ENCODE measurements around the gene GCN1. TPM values are rescaled to one million over a fixed set of nuclear protein-coding genes. Genes with fewer than 3 reads are reported as not detected.
A peak's percentile ranks its signal among the peaks of the same experiment; 100 is the strongest.
"Not testable (repeated sequence)": the region's sequence is repeated elsewhere in the genome, so short reads cannot be mapped to it uniquely, and the experiment has no call there.

The GCN1 gene
- polyA plus RNA-seq, 3 donors = 5.0 to 22.1 (median 8.3) TPM

- Histone ChIP-seq H3K27ac (ENCODE audit: low read depth in 1 of 2, low read length in 2 of 2) (no peak overlapping the region), H3K9ac (ENCODE audit: insufficient read depth, low read length, poor library complexity, severe bottlenecking) (no peak overlapping the region), H3K79me2 (ENCODE audit: insufficient read depth, low read length) (peaks cover 71% of the 10 kb centered on the region), H4K20me1 (ENCODE audit: insufficient read depth, low read length) (peaks cover 34% of the 10 kb centered on the region), H3K27me3 (ENCODE audit: control insufficient read depth in 2 of 2, insufficient read depth in 2 of 2, low read length in 2 of 2) (no peaks in the 10 kb centered on the region), H3K4me1 (ENCODE audit: control insufficient read depth in 1 of 2, insufficient read depth in 2 of 2, low read length in 2 of 2) (peaks cover 29 to 44% of the 10 kb centered on the region in 2 donors), H3K4me2 (replicated peaks; ENCODE audit: extremely low read depth, low read length, poor library complexity, severe bottlenecking) (no peak overlapping the region), H3K9me3 (replicated peaks in 1 of 2; ENCODE audit: control insufficient read depth in 1 of 2, insufficient read depth in 1 of 2, low read length in 2 of 2) (no peaks in the 10 kb centered on the region), H3K4me3 (replicated peaks in 1 of 3; ENCODE audit: low read depth in 2 of 3, low read length in 3 of 3) (no peak overlapping the region), H3K36me3 (replicated peaks in 1 of 2; ENCODE audit: control insufficient read depth in 1 of 2, insufficient read depth in 2 of 2, low read length in 2 of 2) (peaks cover 33 to 38% of the 10 kb centered on the region in 2 donors), H2AFZ (ENCODE audit: insufficient read depth, low read depth, low read length, poor library complexity, severe bottlenecking) (no peak overlapping the region)
- TF ChIP-seq, protein P1, sequence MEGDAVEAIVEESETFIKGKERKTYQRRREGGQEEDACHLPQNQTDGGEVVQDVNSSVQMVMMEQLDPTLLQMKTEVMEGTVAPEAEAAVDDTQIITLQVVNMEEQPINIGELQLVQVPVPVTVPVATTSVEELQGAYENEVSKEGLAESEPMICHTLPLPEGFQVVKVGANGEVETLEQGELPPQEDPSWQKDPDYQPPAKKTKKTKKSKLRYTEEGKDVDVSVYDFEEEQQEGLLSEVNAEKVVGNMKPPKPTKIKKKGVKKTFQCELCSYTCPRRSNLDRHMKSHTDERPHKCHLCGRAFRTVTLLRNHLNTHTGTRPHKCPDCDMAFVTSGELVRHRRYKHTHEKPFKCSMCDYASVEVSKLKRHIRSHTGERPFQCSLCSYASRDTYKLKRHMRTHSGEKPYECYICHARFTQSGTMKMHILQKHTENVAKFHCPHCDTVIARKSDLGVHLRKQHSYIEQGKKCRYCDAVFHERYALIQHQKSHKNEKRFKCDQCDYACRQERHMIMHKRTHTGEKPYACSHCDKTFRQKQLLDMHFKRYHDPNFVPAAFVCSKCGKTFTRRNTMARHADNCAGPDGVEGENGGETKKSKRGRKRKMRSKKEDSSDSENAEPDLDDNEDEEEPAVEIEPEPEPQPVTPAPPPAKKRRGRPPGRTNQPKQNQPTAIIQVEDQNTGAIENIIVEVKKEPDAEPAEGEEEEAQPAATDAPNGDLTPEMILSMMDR (IDR thresholded peaks at IDR 0.05) = no peak
- Mint-ChIP-seq H3K9me3 (no peaks in the 10 kb centered on the region), H3K27me3 (ENCODE audit: low read depth in 3 of 3) (peaks cover 0 to 2% (median 0%) of the 10 kb centered on the region in 3 donors), H3K36me3 (peaks cover 30 to 31% of the 10 kb centered on the region in 2 donors), H3K27ac (no peak overlapping the region), H3K4me1 (peaks cover 33% of the 10 kb centered on the region), H3K4me3 (no peak overlapping the region)
- intact Hi-C loops (cut with micrococcal nuclease) = no loop called here
- DNase-seq = no peak
- no CpG with 5 or more reads among the region's 1 CpG for WGBS (ENCODE audit: insufficient coverage)
These were observed 1.8 kb upstream of the GCN1 start for GRCh38 chr12:120196363-120196762.

DNA sequence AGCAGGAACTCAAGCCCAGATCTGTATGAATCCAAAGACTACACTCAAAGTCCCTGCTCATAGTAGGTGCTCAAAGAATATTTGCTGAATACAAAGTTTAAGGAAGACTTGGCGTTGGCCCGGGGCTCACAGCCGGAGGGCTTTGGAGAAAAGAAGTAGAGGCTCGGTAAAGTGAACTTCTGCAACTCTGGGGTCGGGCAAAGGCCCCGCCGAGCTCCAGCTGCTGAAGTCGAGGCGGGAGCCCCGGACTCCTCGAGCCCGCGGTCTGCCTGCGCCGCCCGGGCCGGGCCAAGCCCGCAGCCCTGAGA lies 335 bp downstream of the GCN1 start:
- Histone ChIP-seq H4K20me1 (ENCODE audit: insufficient read depth, low read length) (peaks cover 30% of the 10 kb centered on the region), H3K9ac (ENCODE audit: insufficient read depth, low read length, poor library complexity, severe bottlenecking) (peak overlapping the region; percentile 79), H2AFZ (ENCODE audit: insufficient read depth, low read depth, low read length, poor library complexity, severe bottlenecking) (peak overlapping the region; percentile 100), H3K9me3 (replicated peaks in 1 of 2; ENCODE audit: control insufficient read depth in 1 of 2, insufficient read depth in 1 of 2, low read length in 2 of 2) (no peaks in the 10 kb centered on the region), H3K79me2 (ENCODE audit: insufficient read depth, low read length) (peaks cover 65% of the 10 kb centered on the region), H3K4me1 (ENCODE audit: control insufficient read depth in 1 of 2, insufficient read depth in 2 of 2, low read length in 2 of 2) (peaks cover 16 to 27% of the 10 kb centered on the region in 2 donors), H3K27me3 (ENCODE audit: control insufficient read depth in 2 of 2, insufficient read depth in 2 of 2, low read length in 2 of 2) (no peaks in the 10 kb centered on the region), H3K36me3 (replicated peaks in 1 of 2; ENCODE audit: control insufficient read depth in 1 of 2, insufficient read depth in 2 of 2, low read length in 2 of 2) (peaks cover 40 to 53% of the 10 kb centered on the region in 2 donors), H3K4me3 (replicated peaks in 1 of 3; ENCODE audit: low read depth in 2 of 3, low read length in 3 of 3) (peak overlapping the region; percentile 55 to 92 (median 90)), H3K27ac (ENCODE audit: low read depth in 1 of 2, low read length in 2 of 2) (peak overlapping the region in 1 of 2 donors; percentile 81), H3K4me2 (replicated peaks; ENCODE audit: extremely low read depth, low read length, poor library complexity, severe bottlenecking) (peak overlapping the region; percentile 96)
- peak overlapping the region; percentile 77 to 87 for H3K4me3 Mint-ChIP-seq
- H3K27ac Mint-ChIP-seq = peak overlapping the region in 6 of 7 donors; percentile 45 to 82 (median 76)
- intact Hi-C loops (cut with micrococcal nuclease) = no loop called here
- TF ChIP-seq, protein P1 (IDR thresholded peaks at IDR 0.05) = no peak
- no peak for DNase-seq
- 0% methylated on average over 14 of the region's 18 CpGs for WGBS (ENCODE audit: insufficient coverage)
- H3K27me3 Mint-ChIP-seq (ENCODE audit: low read depth in 3 of 3) = no peaks in the 10 kb centered on the region
- peaks cover 19% of the 10 kb centered on the region for H3K4me1 Mint-ChIP-seq
- no peaks in the 10 kb centered on the region for H3K9me3 Mint-ChIP-seq
- H3K36me3 Mint-ChIP-seq = peaks cover 37 to 43% of the 10 kb centered on the region in 2 donors

- DNase-seq; H3K27me3 Mint-ChIP-seq (ENCODE audit: low read depth in 3 of 3); intact Hi-C loops (cut with micrococcal nuclease); H2AFZ ChIP-seq (ENCODE audit: insufficient read depth, low read depth, low read length, poor library complexity, severe bottlenecking); H3K4me3 Mint-ChIP-seq; H3K9ac ChIP-seq (ENCODE audit: insufficient read depth, low read length, poor library complexity, severe bottlenecking); H3K27ac ChIP-seq (ENCODE audit: low read depth in 1 of 2, low read length in 2 of 2); H3K27ac Mint-ChIP-seq; H3K9me3 ChIP-seq (replicated peaks in 1 of 2; ENCODE audit: control insufficient read depth in 1 of 2, insufficient read depth in 1 of 2, low read length in 2 of 2); H3K27me3 ChIP-seq (ENCODE audit: control insufficient read depth in 2 of 2, insufficient read depth in 2 of 2, low read length in 2 of 2); H3K9me3 Mint-ChIP-seq; H3K4me3 ChIP-seq (replicated peaks in 1 of 3; ENCODE audit: low read depth in 2 of 3, low read length in 3 of 3): not testable (repeated sequence)
- 96% methylated on average over 4 of the region's 8 CpGs for WGBS (ENCODE audit: insufficient coverage)
- H3K4me2 ChIP-seq (replicated peaks; ENCODE audit: extremely low read depth, low read length, poor library complexity, severe bottlenecking) = peak overlapping the region; percentile 96
- peaks cover 25% of the 10 kb centered on the region for H4K20me1 ChIP-seq (ENCODE audit: insufficient read depth, low read length)
- peaks cover 16 to 23% of the 10 kb centered on the region in 2 donors for H3K4me1 ChIP-seq (ENCODE audit: control insufficient read depth in 1 of 2, insufficient read depth in 2 of 2, low read length in 2 of 2)
- Mint-ChIP-seq H3K36me3 (peaks cover 35 to 43% of the 10 kb centered on the region in 2 donors), H3K4me1 (peaks cover 13% of the 10 kb centered on the region)
- H3K36me3 ChIP-seq (replicated peaks in 1 of 2; ENCODE audit: control insufficient read depth in 1 of 2, insufficient read depth in 2 of 2, low read length in 2 of 2) = peaks cover 33 to 53% of the 10 kb centered on the region in 2 donors
- H3K79me2 ChIP-seq (ENCODE audit: insufficient read depth, low read length) = peaks cover 56% of the 10 kb centered on the region
These were observed 1.2 kb downstream of the GCN1 start for GRCh38 chr12:120193286-120193685.
